Measurements from ENCODE around the gene CLDN18.

- TF ChIP-seq TCF12 (IDR thresholded peaks at IDR 0.05; ENCODE audit: low read depth, low read length) (no peak), SIN3A (conservative IDR thresholded peaks at IDR 0.05 in 1 of 2, IDR thresholded peaks at IDR 0.05 in 1 of 2; ENCODE audit: low read depth in 1 of 2, low read length in 2 of 2) (0 out of 4 replicates have a peak, but pooled peaks of 1 of the 2 experiments have one; percentile 29), TBP (IDR thresholded peaks at IDR 0.05; ENCODE audit: low read depth, low read length) (no peak; the same call in 1 of the 2 replicates), ZNF274 (IDR thresholded peaks at IDR 0.05; ENCODE audit: borderline replicate concordance, extremely low read depth, low read length) (no peak), CTCF (IDR thresholded peaks at IDR 0.05; ENCODE audit: control extremely low read depth in 1 of 3, insufficient read depth in 1 of 3, low read depth in 1 of 3, low read length in 3 of 3) (peak; percentile 97 to 100 (median 99)), GABPA (IDR thresholded peaks at IDR 0.05; ENCODE audit: borderline replicate concordance, insufficient read depth, low read length) (no peak), E2F6 (IDR thresholded peaks at IDR 0.05) (no peak), POLR2A (IDR thresholded peaks at IDR 0.05; ENCODE audit: control extremely low read depth in 1 of 2, low read depth in 2 of 2, low read length in 2 of 2) (no peak), MAX (IDR thresholded peaks at IDR 0.05) (no peak), CHD2 (IDR thresholded peaks at IDR 0.05; ENCODE audit: low read length) (0 out of 2 replicates have a peak, but pooled peaks have one; percentile 47), TAF1 (IDR thresholded peaks at IDR 0.05; ENCODE audit: low read depth, low read length) (no peak), RFX5 (IDR thresholded peaks at IDR 0.05; ENCODE audit: borderline replicate concordance, low read depth, low read length) (no peak)
Measured at GRCh38 chr3:138068579-138069174, 58.7 kb downstream of the CLDN18 start.
